ENCODE measurements around the gene CCNB1IP1.
"Not testable (repeated sequence)": the region's sequence is repeated elsewhere in the genome, so short reads cannot be mapped to it uniquely, and the experiment has no call there.

Gene CCNB1IP1

GRCh38 chr14:20346713-20347112, 13.6 kb upstream of the CCNB1IP1 start:
- Mint-ChIP-seq H3K4me1 (ENCODE audit: low read depth) (peaks cover 16% of the 10 kb centered on the region), H3K9me3 (ENCODE audit: low read depth) (no peaks in the 10 kb centered on the region), H3K4me3 (no peak overlapping the region), H3K36me3 (peaks cover 10% of the 10 kb centered on the region), H3K27ac (no peak overlapping the region), H3K27me3 (no peaks in the 10 kb centered on the region)

- Mint-ChIP-seq H3K4me3 (peak overlapping the region; percentile 5), H3K9me3 (ENCODE audit: low read depth) (no peaks in the 10 kb centered on the region), H3K27ac (peak overlapping the region; percentile 4), H3K4me1 (ENCODE audit: low read depth) (peaks cover 16% of the 10 kb centered on the region), H3K36me3 (peaks cover 7% of the 10 kb centered on the region), H3K27me3 (no peaks in the 10 kb centered on the region)
Measured at GRCh38 chr14:20345366-20345765, 12.3 kb upstream of the CCNB1IP1 start.

DNA sequence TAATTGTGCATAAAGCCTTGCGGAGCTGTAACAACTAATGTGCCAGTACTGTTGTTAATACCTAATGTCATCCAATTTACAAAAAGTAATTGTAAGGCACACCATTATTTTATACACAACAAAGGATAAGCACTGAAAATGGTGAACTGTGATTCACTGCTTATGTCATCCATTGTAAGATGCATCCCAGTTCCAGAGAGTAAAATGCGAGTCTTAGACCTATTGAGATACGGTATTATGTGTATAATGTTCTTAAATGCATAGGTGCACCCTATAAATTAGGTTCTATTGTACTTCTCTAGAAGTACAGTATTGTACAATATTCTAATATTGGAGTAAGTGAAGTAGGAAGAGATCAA, 10.8 kb upstream of the CCNB1IP1 start:
- H3K27ac Mint-ChIP-seq: peak overlapping the region; percentile 96
- H3K4me3 Mint-ChIP-seq: peak overlapping the region; percentile 98
- no peaks in the 10 kb centered on the region for H3K9me3 Mint-ChIP-seq (ENCODE audit: low read depth)
- H3K36me3 Mint-ChIP-seq: peaks cover 7% of the 10 kb centered on the region
- no peaks in the 10 kb centered on the region for H3K27me3 Mint-ChIP-seq
- peaks cover 16% of the 10 kb centered on the region for H3K4me1 Mint-ChIP-seq (ENCODE audit: low read depth)

DNA sequence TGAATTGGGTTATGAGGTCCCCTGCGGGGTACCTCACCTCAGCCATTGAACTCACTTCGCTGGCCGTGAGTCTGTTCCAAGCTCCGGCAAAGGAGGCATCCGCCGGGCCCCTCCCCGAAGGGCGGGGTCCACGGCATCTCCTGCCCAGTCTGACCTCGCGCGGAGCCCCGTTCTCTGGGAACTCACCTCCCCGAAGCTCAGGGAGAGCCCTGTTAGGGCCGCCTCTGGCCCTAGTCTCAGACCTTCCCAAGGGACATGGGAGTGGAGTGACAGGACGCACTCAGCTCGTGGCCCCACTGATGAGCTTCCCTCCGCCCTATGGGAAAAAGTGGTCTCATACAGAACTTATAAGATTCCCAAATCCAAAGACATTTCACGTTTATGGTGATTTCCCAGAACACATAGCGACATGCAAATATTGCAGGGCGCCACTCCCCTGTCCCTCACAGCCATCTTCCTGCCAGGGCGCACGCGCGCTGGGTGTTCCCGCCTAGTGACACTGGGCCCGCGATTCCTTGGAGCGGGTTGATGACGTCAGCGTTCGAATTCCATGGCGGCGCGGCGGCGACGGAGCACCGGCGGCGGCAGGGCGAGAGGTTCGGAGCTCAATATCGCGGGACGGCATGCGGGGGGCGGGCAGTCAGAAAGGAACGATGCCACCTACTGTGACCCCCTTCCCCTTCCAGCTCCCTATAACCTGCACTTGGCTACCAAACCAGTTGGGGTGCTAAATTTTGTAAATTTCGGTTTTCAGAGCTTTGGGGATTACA, 10.2 kb upstream of the CCNB1IP1 start, which contains the start of gene PARP2:
PARP2 (plus strand) TSS at position 544 of the 770 bp plus-strand sequence; CDS start at position 551, 7 bp downstream.
- peaks cover 7% of the 10 kb centered on the region for H3K36me3 Mint-ChIP-seq
- H3K27me3 Mint-ChIP-seq: no peaks in the 10 kb centered on the region
- peaks cover 16% of the 10 kb centered on the region for H3K4me1 Mint-ChIP-seq (ENCODE audit: low read depth)
- peak within 1 kb of the TSS; percentile 96 for H3K27ac Mint-ChIP-seq
- peak within 1 kb of the TSS; percentile 98 for H3K4me3 Mint-ChIP-seq
- no peaks in the 10 kb centered on the region for H3K9me3 Mint-ChIP-seq (ENCODE audit: low read depth)

GRCh38 chr14:20341646-20342045, 8.6 kb upstream of the CCNB1IP1 start:
- H3K9me3 Mint-ChIP-seq (ENCODE audit: low read depth): no peaks in the 10 kb centered on the region
- H3K4me3 Mint-ChIP-seq: peak overlapping the region; percentile 98
- H3K4me1 Mint-ChIP-seq (ENCODE audit: low read depth): peaks cover 16% of the 10 kb centered on the region
- H3K36me3 Mint-ChIP-seq: peaks cover 6% of the 10 kb centered on the region
- H3K27ac Mint-ChIP-seq: no peak overlapping the region
- H3K27me3 Mint-ChIP-seq: no peaks in the 10 kb centered on the region

DNA sequence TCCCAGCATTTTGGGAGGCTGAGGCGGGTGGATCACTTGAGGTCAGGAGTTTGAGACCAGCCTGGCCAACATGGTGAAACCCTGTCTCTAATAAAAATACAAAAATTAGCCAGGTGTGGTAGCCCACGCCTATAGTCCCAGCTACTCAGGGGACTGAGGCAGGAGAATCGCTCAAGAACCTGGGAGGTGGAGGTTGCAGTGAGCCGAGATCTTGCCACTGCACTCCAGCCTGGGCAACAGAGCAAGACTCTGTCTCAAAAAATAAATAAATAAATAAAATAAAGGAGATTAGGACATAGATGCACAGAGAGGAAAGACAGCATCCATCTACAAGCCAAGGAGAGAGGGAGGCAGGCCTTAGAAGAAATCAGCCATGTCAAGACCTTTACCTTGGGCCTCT, 8.0 kb upstream of the CCNB1IP1 start:
- not testable (repeated sequence) for H3K27ac Mint-ChIP-seq; H3K4me3 Mint-ChIP-seq; H3K36me3 Mint-ChIP-seq; H3K9me3 Mint-ChIP-seq (ENCODE audit: low read depth); H3K27me3 Mint-ChIP-seq
- peaks cover 16% of the 10 kb centered on the region for H3K4me1 Mint-ChIP-seq (ENCODE audit: low read depth)

DNA sequence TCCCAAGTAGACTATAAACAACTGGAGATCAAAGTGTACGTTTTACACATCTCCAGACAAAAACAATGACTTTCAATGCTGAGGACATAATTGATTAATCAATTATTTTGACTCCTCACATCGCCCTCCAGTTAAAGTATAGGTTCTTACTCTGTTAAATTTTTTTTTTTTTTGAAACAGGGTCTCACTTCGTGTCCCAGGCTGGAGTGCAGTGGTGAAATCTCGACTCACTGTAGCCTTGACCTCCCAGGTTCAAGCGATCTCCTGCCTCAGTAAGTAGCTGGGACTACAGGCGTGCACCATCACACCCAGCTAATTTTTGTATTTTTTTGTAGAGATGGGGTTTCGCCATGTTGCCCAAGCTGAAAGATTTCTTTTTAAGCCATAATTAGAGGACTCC, 938 bp upstream of the CCNB1IP1 start:
- Mint-ChIP-seq H3K4me3 (no peak overlapping the region), H3K9me3 (ENCODE audit: low read depth) (no peaks in the 10 kb centered on the region), H3K27ac (no peak overlapping the region), H3K4me1 (ENCODE audit: low read depth) (peaks cover 29% of the 10 kb centered on the region), H3K27me3 (no peaks in the 10 kb centered on the region), H3K36me3 (no peaks in the 10 kb centered on the region)

GRCh38 chr14:20333494-20333841, 389 bp upstream of the CCNB1IP1 start:
- Mint-ChIP-seq H3K27ac (peak overlapping the region; percentile 88), H3K9me3 (ENCODE audit: low read depth) (no peaks in the 10 kb centered on the region), H3K4me1 (ENCODE audit: low read depth) (peaks cover 32% of the 10 kb centered on the region), H3K36me3 (no peaks in the 10 kb centered on the region), H3K27me3 (no peaks in the 10 kb centered on the region), H3K4me3 (peak overlapping the region; percentile 98)

GRCh38 chr14:20332431-20332787, 670 bp downstream of the CCNB1IP1 start:
- peak overlapping the region; percentile 88 for H3K27ac Mint-ChIP-seq
- H3K27me3 Mint-ChIP-seq: no peaks in the 10 kb centered on the region
- peaks cover 40% of the 10 kb centered on the region for H3K4me1 Mint-ChIP-seq (ENCODE audit: low read depth)
- no peaks in the 10 kb centered on the region for H3K9me3 Mint-ChIP-seq (ENCODE audit: low read depth)
- peak overlapping the region; percentile 98 for H3K4me3 Mint-ChIP-seq
- peaks cover 2% of the 10 kb centered on the region for H3K36me3 Mint-ChIP-seq

DNA sequence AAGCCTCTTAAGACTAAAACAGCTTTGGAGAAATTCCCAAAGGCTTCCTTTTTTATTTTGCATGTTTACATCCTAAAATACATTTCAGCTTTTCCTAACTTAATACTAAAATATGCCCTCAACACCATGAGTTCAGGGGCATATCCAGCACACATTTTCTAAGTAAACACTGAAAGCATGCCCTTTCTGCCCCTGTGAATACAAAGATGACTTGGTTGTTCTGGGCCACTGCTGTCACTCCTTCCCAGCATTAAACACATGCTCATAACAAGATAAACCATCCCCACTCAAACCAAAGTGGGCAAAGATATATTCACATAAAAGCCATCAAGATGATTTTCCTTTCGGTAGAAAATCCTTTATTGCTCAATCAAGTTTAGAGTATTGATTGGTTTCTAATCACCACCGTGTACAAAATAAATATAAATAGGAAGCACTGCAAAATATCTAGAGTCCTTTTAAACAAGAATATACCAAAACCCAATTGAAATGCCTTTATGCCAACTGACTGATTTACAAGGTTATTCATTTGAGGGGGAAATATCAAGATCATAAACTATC, 1.9 kb downstream of the CCNB1IP1 start:
- peaks cover 5% of the 10 kb centered on the region for H3K36me3 Mint-ChIP-seq
- peak overlapping the region; percentile 54 for H3K4me3 Mint-ChIP-seq
- H3K27ac Mint-ChIP-seq: peak overlapping the region; percentile 17
- H3K9me3 Mint-ChIP-seq (ENCODE audit: low read depth): no peaks in the 10 kb centered on the region
- no peaks in the 10 kb centered on the region for H3K27me3 Mint-ChIP-seq
- H3K4me1 Mint-ChIP-seq (ENCODE audit: low read depth): peaks cover 42% of the 10 kb centered on the region

GRCh38 chr14:20329355-20329754, 3.7 kb downstream of the CCNB1IP1 start:
- Mint-ChIP-seq H3K4me3 (no peak overlapping the region), H3K36me3 (peaks cover 7% of the 10 kb centered on the region), H3K27me3 (no peaks in the 10 kb centered on the region), H3K4me1 (ENCODE audit: low read depth) (peaks cover 42% of the 10 kb centered on the region), H3K9me3 (ENCODE audit: low read depth) (no peaks in the 10 kb centered on the region), H3K27ac (peak overlapping the region; percentile 5)

DNA sequence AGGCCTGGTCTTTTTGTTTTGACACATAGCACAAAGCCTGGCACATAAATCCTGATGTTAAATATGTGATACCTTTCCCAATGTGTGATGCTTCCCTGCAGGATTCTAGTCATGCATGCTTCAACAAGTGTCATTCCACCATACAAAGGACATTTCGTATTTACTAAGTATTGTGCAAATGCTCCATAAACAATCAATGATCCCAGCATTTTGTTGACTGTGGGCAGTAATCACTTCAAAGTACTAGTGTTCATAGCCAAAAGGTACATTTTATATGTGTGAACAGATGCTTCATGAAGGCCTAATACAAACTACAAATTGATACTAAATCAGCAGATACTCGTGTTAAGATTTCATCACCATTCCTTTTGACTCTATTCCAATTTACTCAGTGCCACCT, 4.4 kb downstream of the CCNB1IP1 start:
- Mint-ChIP-seq H3K36me3 (peaks cover 8% of the 10 kb centered on the region), H3K27me3 (no peaks in the 10 kb centered on the region), H3K4me3 (no peak overlapping the region), H3K4me1 (ENCODE audit: low read depth) (peaks cover 41% of the 10 kb centered on the region), H3K9me3 (ENCODE audit: low read depth) (no peaks in the 10 kb centered on the region), H3K27ac (no peak overlapping the region)

- H3K27ac Mint-ChIP-seq: peak overlapping the region; percentile 36
- H3K4me3 Mint-ChIP-seq: peak overlapping the region; percentile 42
- peaks cover 28% of the 10 kb centered on the region for H3K4me1 Mint-ChIP-seq (ENCODE audit: low read depth)
- peaks cover 8% of the 10 kb centered on the region for H3K36me3 Mint-ChIP-seq
- no peaks in the 10 kb centered on the region for H3K27me3 Mint-ChIP-seq
- no peaks in the 10 kb centered on the region for H3K9me3 Mint-ChIP-seq (ENCODE audit: low read depth)
Measured at GRCh38 chr14:20327005-20327869, 5.8 kb downstream of the CCNB1IP1 start.

GRCh38 chr14:20317720-20318119, 15.4 kb downstream of the CCNB1IP1 start:
- H3K9me3 Mint-ChIP-seq (ENCODE audit: low read depth): no peaks in the 10 kb centered on the region
- no peak overlapping the region for H3K4me3 Mint-ChIP-seq
- H3K27me3 Mint-ChIP-seq: no peaks in the 10 kb centered on the region
- H3K36me3 Mint-ChIP-seq: peaks cover 9% of the 10 kb centered on the region
- H3K27ac Mint-ChIP-seq: no peak overlapping the region
- H3K4me1 Mint-ChIP-seq (ENCODE audit: low read depth): no peaks in the 10 kb centered on the region

GRCh38 chr14:20314026-20314425, 19.1 kb downstream of the CCNB1IP1 start:
- Mint-ChIP-seq H3K4me1 (ENCODE audit: low read depth) (no peaks in the 10 kb centered on the region), H3K36me3 (peaks cover 7% of the 10 kb centered on the region), H3K27me3 (no peaks in the 10 kb centered on the region), H3K4me3 (no peak overlapping the region), H3K9me3 (ENCODE audit: low read depth) (no peaks in the 10 kb centered on the region), H3K27ac (no peak overlapping the region)
